HG03039 (cell line): ENCODE measurements around the gene THRAP3.
A peak's percentile ranks its signal among the peaks of the same experiment; 100 is the strongest.
"Not testable (repeated sequence)": the region's sequence is repeated elsewhere in the genome, so short reads cannot be mapped to it uniquely, and the experiment has no call there.

ENCODE experiments used
- ATAC-seq: cut with Tn5 transposase; IDR thresholded peaks from one replicate; pipeline ENCODE4 v1.9.1; 2021; ENCODE audit warnings: mild to moderate bottlenecking, moderate library complexity; ENCODE audit not compliant: unreplicated experiment

The THRAP3 gene

GRCh38 chr1:36223996-36224536, at the start of gene THRAP3:
THRAP3 (plus strand) TSS chr1:36224443; CDS start chr1:36282564, 58,121 bp downstream.
- peak; percentile 87 for ATAC-seq

GRCh38 chr1:36174713-36175112, 49.5 kb upstream of the THRAP3 start:
- ATAC-seq, result no peak

GRCh38 chr1:36175137-36176095, 48.8 kb upstream of the THRAP3 start:
- no peak for ATAC-seq

- ATAC-seq, result no peak
Observed at GRCh38 chr1:36176106-36176949, 47.9 kb upstream of the THRAP3 start.

GRCh38 chr1:36177589-36178431, 46.4 kb upstream of the THRAP3 start:
- no peak for ATAC-seq

- ATAC-seq, result no peak
Observed at GRCh38 chr1:36178471-36179219, 45.6 kb upstream of the THRAP3 start.

- ATAC-seq, result no peak
Observed at GRCh38 chr1:36179220-36179600, 45.0 kb upstream of the THRAP3 start.

GRCh38 chr1:36182734-36183133, 41.5 kb upstream of the THRAP3 start:
- ATAC-seq, result no peak

GRCh38 chr1:36183309-36183856, 40.9 kb upstream of the THRAP3 start:
- ATAC-seq, result no peak

GRCh38 chr1:36187800-36188593, 36.2 kb upstream of the THRAP3 start:
- ATAC-seq, result peak; percentile 54

GRCh38 chr1:36196805-36197204, 27.4 kb upstream of the THRAP3 start:
- not testable (repeated sequence) for ATAC-seq

- no peak for ATAC-seq
Observed at GRCh38 chr1:36198641-36199040, 25.6 kb upstream of the THRAP3 start.

GRCh38 chr1:36199934-36200741, 24.1 kb upstream of the THRAP3 start:
- no peak for ATAC-seq

- ATAC-seq, result no peak
Observed at GRCh38 chr1:36203027-36203553, 21.2 kb upstream of the THRAP3 start.

- ATAC-seq, result no peak
Observed at GRCh38 chr1:36203554-36204346, 20.5 kb upstream of the THRAP3 start.

GRCh38 chr1:36204347-36204909, 19.8 kb upstream of the THRAP3 start:
- ATAC-seq, result no peak
